Lower lobe of right lung (tissue), 2 donors: ENCODE results near the gene MOB1A. TPM values are rescaled to one million over a fixed set of nuclear protein-coding genes. Genes with fewer than 3 reads are reported as not detected.

Source experiments
- ATAC-seq, 2 donors: fragments of 200-7000 bp; cut with Tn5 transposase; one replicate each; pipeline ENCODE4 v1.9.1; 2020 to 2022; ENCODE audit warnings: mild to moderate bottlenecking in 2 of 2, moderate library complexity in 2 of 2
- DNase-seq: peaks from one replicate; pipeline ENCODE4 v3.0.0-alpha.2; 2020
- H3K27ac ChIP-seq: fragments of 200-600 bp; one replicate; pipeline ENCODE4 v1.8.0; 2022
- H3K27me3 ChIP-seq: fragments of 200-600 bp; one replicate; pipeline ENCODE4 v1.8.0; 2022; ENCODE audit warnings: low read depth
- H3K36me3 ChIP-seq: fragments of 200-600 bp; one replicate; pipeline ENCODE4 v1.8.0; 2022; ENCODE audit warnings: mild to moderate bottlenecking
- H3K4me1 ChIP-seq: fragments of 200-600 bp; one replicate; pipeline ENCODE4 v1.8.0; 2022
- H3K4me3 ChIP-seq: fragments of 200-600 bp; one replicate; pipeline ENCODE4 v1.8.0; 2022; ENCODE audit warnings: mild to moderate bottlenecking
- H3K9me3 ChIP-seq: fragments of 200-600 bp; one replicate; pipeline ENCODE4 v1.8.0; 2022
- intact Hi-C: fragments of 100-400 bp; cut with DNase I; formaldehyde crosslinking; loops from one replicate; pipeline ENCODE4 v1.11.0; 2022
- total RNA-seq: library from RNA; stranded (reverse); fragmentation: NEBNext Ultra II Directional; extraction: Animal tissue kit (Norgen Biotek cat#: 25700); gene quantifications from one replicate; pipeline ENCODE4 v1.2.1, GENCODE V29; 2021
- TF ChIP-seq, protein P1 (sequence below): fragments of 200-600 bp; IDR thresholded peaks from one replicate; pipeline ENCODE4 v1.8.0; 2022; ENCODE audit warnings: antibody characterized with exemption, mild to moderate bottlenecking
- donor health status: DM: no; HTN: yes; CAD: no; lungs with severe emphysema.

The MOB1A gene
- total RNA-seq, 1 donor from 2014 or later: 146 TPM

DNA sequence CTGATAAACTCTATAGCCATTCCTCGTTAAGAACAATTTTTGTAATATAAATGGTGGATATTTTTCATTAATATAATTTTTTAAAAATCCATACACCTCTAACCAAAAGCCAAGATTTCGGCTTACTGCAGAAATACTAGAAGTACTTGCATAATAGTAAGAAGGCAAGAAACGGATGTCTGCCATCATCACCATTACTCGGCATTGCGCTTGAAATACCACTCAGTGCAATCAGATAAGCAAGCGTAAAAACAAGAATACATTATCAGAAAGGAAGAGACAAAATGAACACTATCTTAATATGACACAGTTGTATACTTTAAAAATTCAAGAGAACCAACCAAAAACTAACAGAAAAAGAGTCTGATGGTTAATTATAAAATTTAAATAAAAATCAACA, 15.7 kb downstream of the MOB1A start:
- TF ChIP-seq, protein P1, sequence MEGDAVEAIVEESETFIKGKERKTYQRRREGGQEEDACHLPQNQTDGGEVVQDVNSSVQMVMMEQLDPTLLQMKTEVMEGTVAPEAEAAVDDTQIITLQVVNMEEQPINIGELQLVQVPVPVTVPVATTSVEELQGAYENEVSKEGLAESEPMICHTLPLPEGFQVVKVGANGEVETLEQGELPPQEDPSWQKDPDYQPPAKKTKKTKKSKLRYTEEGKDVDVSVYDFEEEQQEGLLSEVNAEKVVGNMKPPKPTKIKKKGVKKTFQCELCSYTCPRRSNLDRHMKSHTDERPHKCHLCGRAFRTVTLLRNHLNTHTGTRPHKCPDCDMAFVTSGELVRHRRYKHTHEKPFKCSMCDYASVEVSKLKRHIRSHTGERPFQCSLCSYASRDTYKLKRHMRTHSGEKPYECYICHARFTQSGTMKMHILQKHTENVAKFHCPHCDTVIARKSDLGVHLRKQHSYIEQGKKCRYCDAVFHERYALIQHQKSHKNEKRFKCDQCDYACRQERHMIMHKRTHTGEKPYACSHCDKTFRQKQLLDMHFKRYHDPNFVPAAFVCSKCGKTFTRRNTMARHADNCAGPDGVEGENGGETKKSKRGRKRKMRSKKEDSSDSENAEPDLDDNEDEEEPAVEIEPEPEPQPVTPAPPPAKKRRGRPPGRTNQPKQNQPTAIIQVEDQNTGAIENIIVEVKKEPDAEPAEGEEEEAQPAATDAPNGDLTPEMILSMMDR: no peak
- ATAC-seq (no peak), DNase-seq (no peak)
- Histone ChIP-seq H3K36me3 (peaks cover 99% of the 10 kb centered on the region), H3K4me3 (no peak overlapping the region), H3K4me1 (no peaks in the 10 kb centered on the region), H3K27ac (no peak overlapping the region), H3K9me3 (peaks cover 7% of the 10 kb centered on the region), H3K27me3 (no peaks in the 10 kb centered on the region)
- intact Hi-C loops: no loop called here

DNA sequence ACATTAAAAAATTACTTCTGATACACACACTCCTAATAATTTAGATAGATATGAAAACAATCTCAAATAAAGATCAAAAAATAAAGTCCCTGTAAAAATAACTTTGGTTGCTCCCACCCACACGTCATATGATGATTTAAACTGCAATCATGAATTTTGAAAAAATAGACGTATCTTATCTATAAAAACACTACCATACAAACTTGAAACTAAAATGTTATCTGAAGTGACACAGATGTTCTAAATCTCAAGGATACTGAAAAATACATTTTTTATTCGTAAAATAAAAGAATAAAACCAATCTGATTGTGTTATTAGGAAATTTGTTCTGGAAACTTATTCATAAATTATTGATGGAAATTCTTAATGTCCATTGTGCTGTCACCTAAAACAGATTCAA, 22.8 kb downstream of the MOB1A start:
- H3K4me3 ChIP-seq: no peak overlapping the region
- no peak overlapping the region for H3K27ac ChIP-seq
- intact Hi-C loops: no loop called here
- DNase-seq: no peak
- no peaks in the 10 kb centered on the region for H3K9me3 ChIP-seq
- H3K4me1 ChIP-seq: no peaks in the 10 kb centered on the region
- TF ChIP-seq, protein P1: no peak
- no peaks in the 10 kb centered on the region for H3K27me3 ChIP-seq
- no peak for ATAC-seq
- H3K36me3 ChIP-seq: peaks cover 95% of the 10 kb centered on the region

DNA sequence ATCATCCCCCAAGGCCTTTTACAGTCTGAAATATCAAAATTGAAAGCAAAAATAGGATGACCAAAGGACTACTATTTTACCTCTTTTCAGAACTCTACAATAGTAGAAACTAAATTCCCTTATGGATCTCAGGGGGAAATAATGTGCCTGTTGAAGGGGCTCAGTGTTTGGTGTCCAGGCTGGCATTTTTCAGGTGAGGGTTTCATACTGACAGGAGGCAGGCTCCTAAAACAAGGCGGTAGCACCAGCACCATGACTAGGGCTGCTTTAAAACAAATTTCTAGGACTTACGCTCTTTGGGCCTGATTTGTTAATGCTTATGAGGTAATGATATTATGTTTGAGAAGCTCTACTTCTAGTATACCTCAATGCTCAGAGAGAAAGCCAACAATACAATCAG, 25.7 kb downstream of the MOB1A start:
- intact Hi-C loops: no loop called here
- Histone ChIP-seq H3K4me1 (peaks cover 7% of the 10 kb centered on the region), H3K27me3 (no peaks in the 10 kb centered on the region), H3K36me3 (peaks cover 73% of the 10 kb centered on the region), H3K27ac (no peak overlapping the region), H3K9me3 (no peaks in the 10 kb centered on the region), H3K4me3 (no peak overlapping the region)
- TF ChIP-seq, protein P1: no peak
- DNase-seq (no peak), ATAC-seq (no peak)

DNA sequence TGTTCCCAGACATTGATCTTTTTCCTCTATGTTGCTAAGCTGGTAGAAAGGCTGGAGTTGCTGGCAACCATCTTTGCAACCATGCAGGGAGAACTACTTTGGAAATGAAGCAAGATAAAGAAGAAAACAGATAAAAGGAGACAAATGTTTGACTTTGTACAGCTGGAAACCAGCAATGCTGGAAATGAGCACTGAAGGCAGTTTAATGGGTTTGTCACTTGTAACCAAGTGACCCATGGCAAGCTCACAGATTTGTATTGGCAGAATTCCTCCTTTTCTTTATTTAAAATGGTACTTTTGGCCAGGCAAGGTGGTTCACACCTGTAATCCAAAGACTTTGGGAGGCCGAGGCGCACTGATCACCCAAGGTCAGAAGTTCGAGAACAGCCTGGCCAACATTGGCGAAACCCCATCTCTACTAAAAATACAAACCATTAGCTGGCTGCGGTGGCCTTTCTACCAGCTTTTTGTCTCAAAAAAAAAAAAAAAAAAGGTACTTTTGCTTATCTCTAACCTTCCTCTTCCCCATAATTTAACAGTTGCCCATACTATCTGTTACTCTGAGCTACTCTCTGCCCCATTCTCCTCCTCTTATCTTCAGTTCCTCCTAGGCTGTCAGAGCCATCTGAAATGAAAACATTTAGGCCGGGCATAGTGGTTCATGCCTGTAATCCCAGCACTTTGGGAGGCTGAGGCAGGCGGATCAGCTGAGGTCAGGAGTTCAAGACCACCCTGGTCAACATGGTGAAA, 28.9 kb downstream of the MOB1A start:
- no peak overlapping the region for H3K4me3 ChIP-seq
- H3K27me3 ChIP-seq: no peaks in the 10 kb centered on the region
- peaks cover 22% of the 10 kb centered on the region for H3K4me1 ChIP-seq
- H3K36me3 ChIP-seq: peaks cover 41% of the 10 kb centered on the region
- ATAC-seq (no peak), DNase-seq (no peak)
- H3K27ac ChIP-seq: no peak overlapping the region
- TF ChIP-seq, protein P1: no peak
- H3K9me3 ChIP-seq: no peaks in the 10 kb centered on the region
- intact Hi-C loops: no loop called here

DNA sequence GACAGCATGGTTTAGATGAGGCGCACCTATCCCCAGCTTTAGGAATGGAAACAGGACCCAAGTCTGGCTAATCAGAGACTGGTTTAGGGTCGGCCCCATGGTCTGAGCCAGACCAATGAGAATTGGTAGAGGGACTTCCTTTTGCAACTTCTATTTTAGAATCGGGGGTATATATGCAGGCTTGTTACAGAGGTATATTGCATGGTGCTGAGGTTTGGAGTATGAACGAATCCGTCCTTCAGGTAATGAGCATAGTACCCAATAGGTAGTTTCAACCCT, 29.5 kb downstream of the MOB1A start:
- ATAC-seq: no peak

More for the DNA sequence above, 29.5 kb downstream of the MOB1A start:
- no peaks in the 10 kb centered on the region for H3K27me3 ChIP-seq
- H3K4me3 ChIP-seq: no peak overlapping the region
- H3K27ac ChIP-seq: no peak overlapping the region
- TF ChIP-seq, protein P1: no peak
- intact Hi-C loops: no loop called here
- DNase-seq: no peak
- H3K4me1 ChIP-seq: peaks cover 22% of the 10 kb centered on the region
- H3K9me3 ChIP-seq: no peaks in the 10 kb centered on the region
- peaks cover 40% of the 10 kb centered on the region for H3K36me3 ChIP-seq
